NCI-H2227 (cell line): ENCODE results near the gene RPRD2.

ENCODE experiments used
- DNase-seq: peaks from one replicate; lab custom pipeline; 2025; ENCODE audit not compliant: unreplicated experiment; lab: John Stamatoyannopoulos, UW

RPRD2 gene

GRCh38 chr1:150466964-150467363 lies 103.0 kb downstream of the RPRD2 start:
- DNase-seq: no peak

DNA sequence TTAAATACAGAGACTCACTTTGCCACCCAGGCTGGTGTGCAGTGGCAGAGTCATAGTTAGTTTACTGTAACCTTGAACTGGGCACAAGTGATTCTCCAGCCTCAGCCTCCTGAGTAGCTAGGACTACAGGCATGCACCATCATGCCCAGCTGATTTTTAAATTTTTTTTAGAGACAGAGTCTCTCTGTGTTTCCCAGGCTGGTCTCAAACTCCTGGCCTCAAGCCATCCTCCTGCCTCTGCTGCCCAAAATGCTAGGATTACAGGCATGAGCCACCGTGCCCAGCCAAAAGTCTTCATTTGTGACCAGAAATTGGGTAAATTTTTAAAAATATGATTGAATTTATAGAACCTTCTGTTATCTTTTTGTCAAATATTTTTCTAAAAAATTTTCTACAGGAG lies 105.3 kb downstream of the RPRD2 start:
- DNase-seq: no peak

DNA sequence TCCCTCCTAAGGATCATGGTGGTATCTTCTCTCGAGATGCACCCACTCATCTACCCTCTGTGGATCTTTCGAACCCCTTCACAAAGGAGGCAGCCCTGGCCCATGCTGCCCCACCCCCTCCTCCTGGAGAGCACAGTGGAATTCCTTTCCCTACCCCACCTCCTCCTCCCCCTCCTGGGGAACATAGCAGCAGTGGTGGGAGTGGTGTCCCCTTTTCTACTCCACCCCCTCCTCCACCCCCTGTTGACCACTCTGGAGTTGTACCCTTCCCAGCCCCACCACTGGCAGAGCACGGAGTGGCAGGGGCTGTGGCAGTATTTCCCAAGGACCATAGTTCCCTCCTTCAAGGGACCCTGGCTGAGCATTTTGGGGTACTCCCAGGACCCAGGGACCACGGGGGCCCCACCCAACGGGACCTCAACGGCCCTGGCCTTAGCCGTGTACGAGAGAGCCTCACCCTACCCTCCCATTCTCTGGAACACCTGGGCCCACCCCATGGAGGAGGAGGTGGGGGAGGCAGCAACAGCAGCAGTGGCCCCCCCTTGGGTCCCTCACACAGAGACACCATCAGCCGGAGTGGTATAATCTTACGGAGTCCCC lies 108.8 kb downstream of the RPRD2 start:
- DNase-seq: no peak

- no peak for DNase-seq
These were observed 109.7 kb downstream of the RPRD2 start for GRCh38 chr1:150473659-150474058.

DNA sequence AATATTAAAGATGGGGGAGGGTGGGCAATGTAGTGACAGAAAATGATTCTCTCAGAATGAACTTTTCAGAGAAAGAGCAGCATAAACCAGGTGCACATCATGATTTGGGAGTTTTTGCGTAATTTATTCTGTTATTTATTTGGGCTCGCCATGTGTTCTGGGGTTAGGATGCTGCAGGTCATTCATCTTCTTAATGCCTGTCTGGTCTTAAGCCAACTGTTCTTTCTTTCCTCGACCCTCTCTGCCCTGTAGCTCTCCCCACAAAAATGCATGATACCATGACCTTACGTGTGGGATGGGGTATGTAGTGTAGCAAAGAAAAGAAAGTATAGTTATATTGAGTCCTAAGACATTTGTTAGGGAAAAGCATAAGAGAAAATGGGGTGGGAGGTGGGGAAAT lies 110.9 kb downstream of the RPRD2 start:
- no peak for DNase-seq

DNA sequence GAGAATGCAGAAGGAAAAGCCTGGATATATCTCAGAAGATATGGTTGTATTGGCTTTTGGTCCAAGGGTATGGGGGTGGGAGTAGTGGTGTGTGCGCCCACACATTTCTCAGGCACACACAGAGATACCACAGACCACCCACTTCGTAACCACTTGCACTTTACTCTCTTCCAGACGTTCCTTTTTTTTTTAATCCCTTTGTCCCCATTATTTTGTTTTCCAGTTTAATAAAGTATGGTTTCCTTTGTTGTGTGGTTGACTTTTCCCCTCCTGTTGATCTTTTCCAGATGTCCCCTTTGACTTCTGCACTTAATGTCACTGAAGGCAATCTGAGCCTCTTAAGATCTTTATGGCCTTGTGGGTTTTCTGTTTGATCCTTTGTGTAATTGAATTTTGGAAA lies 112.8 kb downstream of the RPRD2 start:
- no peak for DNase-seq

- no peak for DNase-seq
These were observed 113.4 kb downstream of the RPRD2 start for GRCh38 chr1:150477320-150477719.

GRCh38 chr1:150477733-150478132 lies 113.8 kb downstream of the RPRD2 start:
- DNase-seq: no peak

- no peak for DNase-seq
These were observed 115.4 kb downstream of the RPRD2 start for GRCh38 chr1:150479370-150479769.

DNA sequence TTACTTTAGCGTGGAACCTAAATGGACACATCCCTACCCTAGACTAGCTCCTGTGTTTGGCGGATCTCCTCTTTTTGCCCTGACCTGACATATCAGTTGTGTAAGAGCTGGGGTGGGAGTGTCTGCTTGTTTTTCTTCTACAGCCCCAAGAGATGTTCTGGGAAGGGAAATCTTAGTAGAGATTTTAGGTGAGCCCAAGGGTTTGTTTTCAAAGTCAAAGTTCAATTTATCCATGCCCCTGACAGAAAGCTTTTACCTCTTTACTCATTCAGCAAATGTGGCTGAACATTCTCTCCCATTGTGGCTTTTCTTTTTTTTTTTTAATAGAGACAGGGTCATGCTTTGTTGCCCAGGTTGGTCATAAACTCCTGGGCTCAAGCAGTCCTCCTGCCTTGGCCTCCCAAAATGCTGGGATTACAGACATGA lies 116.0 kb downstream of the RPRD2 start:
- no peak for DNase-seq

GRCh38 chr1:150484431-150484830 lies 120.5 kb downstream of the RPRD2 start:
- DNase-seq: no peak

DNA sequence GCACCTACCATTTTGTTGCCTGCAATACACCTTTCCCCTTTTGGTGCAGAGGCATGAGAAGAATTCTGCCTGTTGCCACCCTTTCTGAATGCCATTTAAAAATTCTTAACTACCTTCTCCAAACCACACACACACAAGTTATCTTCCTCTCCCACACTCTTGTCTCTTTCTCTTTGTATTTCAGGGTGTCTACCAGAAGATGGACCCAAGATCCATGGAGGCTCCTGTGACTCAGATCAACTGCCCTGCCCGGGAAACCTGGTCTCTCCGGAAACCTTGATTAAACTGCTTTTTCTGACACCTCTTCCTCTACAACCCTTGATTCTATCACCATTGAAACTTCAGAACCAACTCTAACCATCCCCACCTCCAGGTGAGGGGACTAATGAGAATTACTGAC lies 120.9 kb downstream of the RPRD2 start:
- DNase-seq: no peak

DNA sequence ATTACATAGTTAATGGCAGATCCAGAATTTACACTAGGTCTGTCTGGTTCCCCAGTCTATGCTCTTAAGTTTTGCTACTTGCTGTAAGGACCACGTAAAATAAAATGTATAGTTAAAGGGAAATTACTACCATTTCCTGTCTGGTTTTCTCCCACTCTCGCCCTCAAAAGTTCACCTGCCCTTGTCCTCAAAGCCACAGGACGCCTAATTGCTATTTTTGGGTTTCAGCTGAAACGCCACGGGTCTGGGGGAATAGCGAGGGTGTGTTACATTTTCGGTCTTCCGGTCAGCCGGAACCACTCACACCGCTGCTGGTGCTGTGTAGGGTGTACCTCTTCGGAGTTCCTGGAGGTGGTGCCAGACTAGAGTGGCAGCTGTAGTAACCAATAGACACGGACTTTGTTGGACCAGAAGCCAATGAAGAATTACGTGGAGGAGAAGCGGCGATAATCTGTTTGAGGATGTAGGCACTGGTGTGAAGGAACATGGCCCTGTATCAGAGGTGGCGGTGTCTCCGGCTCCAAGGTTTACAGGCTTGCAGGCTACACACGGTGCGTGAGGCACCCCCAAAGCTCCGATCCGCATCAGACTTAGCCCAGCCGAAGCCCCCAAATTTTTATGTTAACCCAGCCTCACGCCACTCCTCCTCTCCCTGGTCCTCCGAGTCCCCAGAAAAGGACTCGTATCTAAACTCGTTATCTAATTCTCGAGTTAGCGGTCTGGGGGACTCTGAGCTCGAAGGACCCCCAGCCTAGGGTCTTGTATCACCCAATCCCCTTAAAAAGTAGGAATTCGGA lies 123.2 kb downstream of the RPRD2 start, which contains the start of gene TARS2:
Gene TARS2 (plus strand): TSS at position 454 of the 797 bp plus-strand sequence. CDS start 32 bp downstream, at position 486.
- DNase-seq: peak; percentile 99

DNA sequence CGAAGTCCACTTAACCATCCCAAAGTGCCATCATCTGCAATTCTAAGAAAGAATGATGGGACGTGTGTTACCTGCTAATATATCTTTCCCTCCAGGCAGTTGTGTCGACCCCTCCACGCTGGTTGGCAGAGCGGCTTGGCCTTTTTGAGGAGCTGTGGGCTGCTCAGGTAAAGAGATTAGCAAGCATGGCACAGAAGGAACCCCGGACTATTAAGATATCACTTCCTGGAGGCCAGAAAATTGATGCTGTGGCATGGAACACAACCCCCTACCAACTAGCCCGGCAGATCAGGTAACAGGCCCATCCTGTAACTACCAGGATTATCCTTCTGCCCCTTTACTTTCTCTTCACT lies 123.8 kb downstream of the RPRD2 start:
- DNase-seq: no peak

DNA sequence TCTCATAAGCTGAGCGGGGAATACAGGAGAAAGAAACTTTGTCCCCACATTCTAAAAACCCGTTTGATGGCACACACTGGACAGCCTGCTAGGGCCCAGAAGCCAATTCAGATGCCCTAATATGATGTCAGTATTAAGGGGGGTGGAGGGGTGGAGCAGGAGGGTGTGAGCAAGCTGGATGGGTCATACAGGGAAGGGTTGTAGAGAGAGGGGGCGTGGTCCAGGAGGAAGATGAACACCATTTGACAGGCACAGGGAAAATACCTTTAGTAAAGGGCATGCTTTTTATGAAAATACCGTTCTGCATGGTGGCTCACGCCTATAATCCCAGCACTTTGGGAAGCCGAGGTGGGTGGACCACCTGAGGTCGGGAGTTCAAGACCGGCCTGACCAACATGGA lies 129.2 kb downstream of the RPRD2 start:
- DNase-seq: no peak

GRCh38 chr1:150498342-150498741 lies 134.4 kb downstream of the RPRD2 start:
- DNase-seq: no peak

DNA sequence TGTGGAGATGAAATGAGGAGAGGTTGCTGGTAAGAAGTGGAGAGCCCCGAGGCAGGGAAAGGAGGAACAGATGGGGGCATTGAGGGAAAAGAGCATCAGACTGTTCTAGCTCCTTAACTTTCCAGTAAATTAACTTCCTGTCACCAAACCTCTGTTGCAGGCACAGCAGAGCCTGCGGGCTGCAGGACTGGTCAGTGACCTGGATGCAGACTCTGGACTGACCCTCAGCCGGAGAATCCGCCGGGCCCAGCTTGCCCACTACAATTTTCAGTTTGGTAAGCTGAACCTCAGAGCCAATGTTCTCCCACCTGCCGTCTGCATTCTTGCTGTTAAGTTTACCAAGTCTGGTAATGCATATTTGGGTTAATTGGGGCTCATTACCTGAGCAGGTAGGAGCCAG lies 141.5 kb downstream of the RPRD2 start:
- no peak for DNase-seq

DNA sequence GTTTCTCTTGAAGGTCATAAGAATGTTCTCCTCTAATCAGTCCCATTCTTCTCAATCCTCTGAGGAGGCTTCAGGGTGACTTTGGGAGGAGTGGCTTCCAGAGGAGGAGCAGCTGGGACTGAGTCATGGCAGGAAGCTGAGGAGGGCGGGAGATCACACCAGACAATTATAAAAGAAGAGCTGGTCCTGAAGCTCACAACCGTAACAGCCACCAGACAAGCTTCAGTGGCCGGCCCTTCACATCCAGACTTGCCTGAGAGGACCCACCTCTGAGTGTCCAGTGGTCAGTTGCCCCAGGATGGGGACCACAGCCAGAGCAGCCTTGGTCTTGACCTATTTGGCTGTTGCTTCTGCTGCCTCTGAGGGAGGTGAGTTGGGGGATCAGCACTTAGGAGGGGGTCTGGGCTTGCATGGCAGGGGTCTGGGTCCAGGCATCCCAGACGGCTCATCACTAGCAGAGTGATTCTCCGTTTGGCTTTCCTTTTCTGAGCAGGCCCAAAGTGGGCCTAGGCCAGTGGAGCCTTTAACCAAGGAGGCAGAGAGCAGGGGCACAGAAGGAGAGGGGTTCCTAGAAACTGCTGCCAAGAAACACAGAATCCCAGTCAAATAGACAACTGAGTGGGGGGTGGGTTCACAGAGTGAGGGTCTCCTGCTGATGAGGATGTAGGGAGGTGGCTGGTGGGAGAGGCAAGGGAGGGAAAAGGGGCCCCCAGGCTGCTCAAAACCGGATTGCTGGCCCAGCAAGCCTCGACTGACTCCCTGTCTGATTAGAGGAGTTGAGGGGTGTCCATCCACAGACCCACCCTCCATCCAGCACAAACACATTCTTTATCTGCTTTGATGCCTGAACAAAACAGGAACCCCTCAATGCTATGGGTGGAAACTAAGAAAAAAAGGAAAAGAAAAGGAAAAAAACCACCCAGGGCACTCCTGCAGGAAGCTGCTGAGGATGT lies 144.2 kb downstream of the RPRD2 start, which contains the start of gene ECM1:
Gene ECM1 (plus strand): TSS at position 198 of the 953 bp plus-strand sequence. CDS start 101 bp downstream, at position 299.
- DNase-seq: no peak

GRCh38 chr1:150508982-150509381 lies 145.0 kb downstream of the RPRD2 start:
- no peak for DNase-seq

GRCh38 chr1:150511551-150511950 lies 147.6 kb downstream of the RPRD2 start:
- DNase-seq: peak; percentile 45

GRCh38 chr1:150511985-150512660 lies 148.2 kb downstream of the RPRD2 start:
- no peak for DNase-seq
